H1 (cell line): ENCODE data around the gene ARHGEF28. TPM values are rescaled to one million over a fixed set of nuclear protein-coding genes. Genes with fewer than 3 reads are reported as not detected.

ENCODE experiments used
- CHD1 ChIP-seq: IDR thresholded peaks from 2 replicates; pipeline ENCODE4 v1.6.1; 2012; ENCODE audit warnings: low read depth, low read length, improper control_type of control experiment
- CHD7 ChIP-seq: fragments of 300-600 bp; sonication (generic); IDR thresholded peaks from 2 replicates; pipeline ENCODE4 v1.7.1; 2012; ENCODE audit warnings: low read length, moderate library complexity, mild to moderate bottlenecking, inconsistent platforms; ENCODE audit not compliant: insufficient replicate concordance
- EP300 ChIP-seq, 2 experiments: IDR thresholded peaks; 1 replicate in 1 of 2; 2 replicates in 1 of 2; pipeline ENCODE4 v1.6.1; 2011 to 2012; ENCODE audit warnings: low read depth in 2 of 2, low read length in 2 of 2, mild to moderate bottlenecking in 2 of 2, borderline replicate concordance in 1 of 2, inconsistent platforms in 1 of 2, moderate library complexity in 1 of 2
- FOSL1 ChIP-seq: IDR thresholded peaks from 2 replicates; pipeline ENCODE4 v1.6.1; 2011; ENCODE audit warnings: mild to moderate bottlenecking, low read depth, low read length, moderate library complexity; ENCODE audit not compliant: insufficient read depth
- NANOG ChIP-seq: IDR thresholded peaks from 2 replicates; pipeline ENCODE4 v1.6.1; 2011; ENCODE audit warnings: low read length, low read depth, mild to moderate bottlenecking, inconsistent platforms; ENCODE audit not compliant: insufficient read depth, poor library complexity, severe bottlenecking
- POLR2AphosphoS5 ChIP-seq: IDR thresholded peaks from 2 replicates; pipeline ENCODE4 v1.6.1; 2011; ENCODE audit warnings: low read depth, low read length
- POU5F1 ChIP-seq: IDR thresholded peaks from 2 replicates; pipeline ENCODE4 v1.6.1; 2011; ENCODE audit warnings: low read depth, mild to moderate bottlenecking, low read length, moderate library complexity
- SIN3A ChIP-seq, 2 experiments: IDR thresholded peaks in 1 of 2; conservative IDR thresholded peaks in 1 of 2; 2 replicates each; pipeline ENCODE4 v1.6.1; 2011 to 2012; ENCODE audit warnings: low read length in 2 of 2, improper control_type of control experiment in 1 of 2, low read depth in 1 of 2, mild to moderate bottlenecking in 1 of 2
- SP2 ChIP-seq: IDR thresholded peaks from 2 replicates; pipeline ENCODE4 v1.6.1; 2012; ENCODE audit warnings: mild to moderate bottlenecking, low read length, inconsistent platforms
- SP4 ChIP-seq: IDR thresholded peaks from 2 replicates; pipeline ENCODE4 v1.6.1; 2012; ENCODE audit warnings: low read length, inconsistent platforms
- SRF ChIP-seq: IDR thresholded peaks from 2 replicates; pipeline ENCODE4 v1.6.1; 2011; ENCODE audit warnings: mild to moderate bottlenecking, low read depth, low read length, moderate library complexity
- TBP ChIP-seq: IDR thresholded peaks from 2 replicates; pipeline ENCODE4 v1.6.1; 2011; ENCODE audit warnings: low read depth, low read length, improper control_type of control experiment
- TEAD4 ChIP-seq: IDR thresholded peaks from 2 replicates; pipeline ENCODE4 v1.6.1; 2012; ENCODE audit warnings: low read depth, low read length, inconsistent platforms, mixed read lengths
- polyA plus RNA-seq, 7 experiments: library from polyadenylated mRNA; depleted of rRNA in 3 of 7; stranded (reverse) in 5 of 7; unstranded in 2 of 7; fragments of >200 nt in 5 of 7; fragments of 200-250 nt in 2 of 7; gene quantifications; 1 replicate in 5 of 7; 2 replicates in 1 of 7; 4 replicates in 1 of 7; pipeline versions ENCODE4 v1.2.1 to v1.2.3, GENCODE V29; 2011 to 2013; ENCODE audit warnings: missing spikeins in 2 of 7, mixed read lengths in 2 of 7
- total RNA-seq: library from RNA; stranded (reverse); fragmentation: NEBNext Ultra II Directional; extraction: Animal tissue kit (Norgen Biotek cat#: 25700); gene quantifications from 2 replicates; pipeline ENCODE4 v1.2.1, GENCODE V29; 2021

ARHGEF28 gene
- total and polyA plus RNA-seq, 2 of the 8 experiments (the other 6 are each of a cell fraction or from before 2014, with no cell fraction given): 0.33 to 1.0 TPM

GRCh38 chr5:73649926-73650325 is 23.9 kb downstream of the ARHGEF28 start (continued):
- TF ChIP-seq CHD7 (no peak), SP2 (no peak), FOSL1 (no peak), NANOG (no peak), POLR2AphosphoS5 (no peak), SP4 (no peak), SIN3A (conservative IDR thresholded peaks at IDR 0.05 in 1 of 2, IDR thresholded peaks at IDR 0.05 in 1 of 2; ENCODE audit: low read depth in 1 of 2, low read length in 2 of 2) (no peak), SRF (no peak), CHD1 (no peak), POU5F1 (no peak), EP300 (IDR thresholded peaks at IDR 0.05; ENCODE audit: borderline replicate concordance in 1 of 2, low read depth in 2 of 2, low read length in 2 of 2) (no peak), TEAD4 (no peak), TBP (no peak)
